ENCODE data around the gene NFIA. TPM values are rescaled to one million over a fixed set of nuclear protein-coding genes. Genes with fewer than 3 reads are reported as not detected.
A peak's percentile ranks its signal among the peaks of the same experiment; 100 is the strongest.

Gene NFIA
- total RNA-seq (2021; ENCODE audit: unreplicated experiment): 20.9 TPM
- polyA plus RNA-seq (2012; ENCODE audit: insufficient read length): 6.6 TPM
- percentile 70 among the genes with signal in this experiment for Bru-seq, nascent RNA
- percentile 66 among the genes with signal in this experiment for BruChase-seq, experiment 1, labeled RNA remaining after a 2-hour chase
- BruChase-seq, experiment 2, labeled RNA remaining after a 6-hour chase: percentile 61 among the genes with signal in this experiment
- long read RNA-seq, full-length matches to known transcripts: 15 of 31 reads
- long read RNA-seq, partial matches to known transcripts: 5 of 31 reads
- long read RNA-seq, other reads (novel, unspliced or antisense): 11 of 31 reads

DNA sequence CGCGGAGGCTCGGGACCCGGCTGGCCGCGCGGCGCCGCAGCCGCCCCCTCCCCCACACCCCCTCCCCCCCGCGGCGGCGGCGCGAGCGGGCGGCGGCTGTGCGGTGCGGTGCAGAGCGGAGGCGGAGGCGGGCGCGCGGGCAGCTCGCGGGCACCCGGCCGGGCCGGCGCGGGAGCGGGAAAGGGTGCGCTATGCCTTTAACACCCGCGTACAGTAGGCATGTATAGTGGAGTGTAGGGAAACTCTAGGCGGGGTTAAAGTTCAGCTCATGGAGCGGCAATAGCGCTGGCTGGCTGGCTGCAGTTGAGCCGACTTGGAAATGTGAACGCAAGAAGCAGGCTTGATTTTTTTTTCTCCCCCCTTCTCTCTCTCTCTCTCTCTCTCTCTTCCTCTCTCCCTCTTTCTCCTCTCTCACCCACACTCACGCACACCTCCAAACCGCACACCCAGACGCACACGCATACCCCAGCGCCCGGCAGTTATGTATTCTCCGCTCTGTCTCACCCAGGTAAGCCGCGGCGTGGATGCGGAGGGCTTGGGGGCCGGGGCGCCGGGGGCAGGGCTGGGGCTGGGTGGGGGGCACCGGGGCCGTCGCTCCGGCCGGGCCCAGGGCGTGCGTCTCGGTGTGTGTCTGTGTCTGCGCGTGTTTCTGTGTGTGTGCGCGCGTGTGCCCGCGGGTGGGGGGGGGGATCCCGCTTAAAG lies at the start of gene NFIA:
TSS of gene NFIA (plus strand) at position 251 of the 702 bp plus-strand sequence.
- Histone ChIP-seq H3K4me3 (ENCODE audit: low read depth in 2 of 2, low read length in 2 of 2) (peak within 1 kb of the TSS; percentile 77 to 83), H3K36me3 (ENCODE audit: control insufficient read depth, insufficient read depth, low read length) (no peaks in the 10 kb centered on the region; the same call in 1 of the 2 replicates), H3K4me1 (ENCODE audit: control insufficient read depth, insufficient read depth, low read length) (peaks cover 57% of the 10 kb centered on the region), H3K9me3 (ENCODE audit: control insufficient read depth, insufficient read depth, low read depth, low read length) (no peaks in the 10 kb centered on the region), H3K27me3 (ENCODE audit: control insufficient read depth, insufficient read depth, low read length) (no peaks in the 10 kb centered on the region), H3K27ac (ENCODE audit: low read length) (peak within 1 kb of the TSS; percentile 88)
- no TSS peak for BruUV-seq (replicated peaks)
- peak; percentile 82 for ATAC-seq
- ChIA-PET POLR2A (interaction anchor here (0.6 to 0.7 kb wide), 2 partner anchors 94 to 765 kb away, joined by 4 read pairs; no protein-coding TSS in a partner anchor), CTCF (interaction anchor here (0.6 to 1.5 kb wide), 2 partner anchors 33 to 128 kb away, joined by 5 to 8 read pairs; no protein-coding TSS in a partner anchor)
- intact Hi-C loops (cut with micrococcal nuclease; ENCODE audit: unreplicated experiment): loop anchor here (10.0 kb wide), 1 partner anchor 252 kb away; no protein-coding TSS in a partner anchor
- in situ Hi-C loops (cut with HindIII; ENCODE audit: low pct_unique_long_range_greater_than_20kb, low sequenced_read_pairs): no loop called here
- TF ChIP-seq POLR2AphosphoS5 (IDR thresholded peaks at IDR 0.05; ENCODE audit: low read depth, low read length): no peak; the same call in 1 of the 2 replicates
- TF ChIP-seq CTCF (IDR thresholded peaks at IDR 0.05): no peak
- TF ChIP-seq, protein P1, sequence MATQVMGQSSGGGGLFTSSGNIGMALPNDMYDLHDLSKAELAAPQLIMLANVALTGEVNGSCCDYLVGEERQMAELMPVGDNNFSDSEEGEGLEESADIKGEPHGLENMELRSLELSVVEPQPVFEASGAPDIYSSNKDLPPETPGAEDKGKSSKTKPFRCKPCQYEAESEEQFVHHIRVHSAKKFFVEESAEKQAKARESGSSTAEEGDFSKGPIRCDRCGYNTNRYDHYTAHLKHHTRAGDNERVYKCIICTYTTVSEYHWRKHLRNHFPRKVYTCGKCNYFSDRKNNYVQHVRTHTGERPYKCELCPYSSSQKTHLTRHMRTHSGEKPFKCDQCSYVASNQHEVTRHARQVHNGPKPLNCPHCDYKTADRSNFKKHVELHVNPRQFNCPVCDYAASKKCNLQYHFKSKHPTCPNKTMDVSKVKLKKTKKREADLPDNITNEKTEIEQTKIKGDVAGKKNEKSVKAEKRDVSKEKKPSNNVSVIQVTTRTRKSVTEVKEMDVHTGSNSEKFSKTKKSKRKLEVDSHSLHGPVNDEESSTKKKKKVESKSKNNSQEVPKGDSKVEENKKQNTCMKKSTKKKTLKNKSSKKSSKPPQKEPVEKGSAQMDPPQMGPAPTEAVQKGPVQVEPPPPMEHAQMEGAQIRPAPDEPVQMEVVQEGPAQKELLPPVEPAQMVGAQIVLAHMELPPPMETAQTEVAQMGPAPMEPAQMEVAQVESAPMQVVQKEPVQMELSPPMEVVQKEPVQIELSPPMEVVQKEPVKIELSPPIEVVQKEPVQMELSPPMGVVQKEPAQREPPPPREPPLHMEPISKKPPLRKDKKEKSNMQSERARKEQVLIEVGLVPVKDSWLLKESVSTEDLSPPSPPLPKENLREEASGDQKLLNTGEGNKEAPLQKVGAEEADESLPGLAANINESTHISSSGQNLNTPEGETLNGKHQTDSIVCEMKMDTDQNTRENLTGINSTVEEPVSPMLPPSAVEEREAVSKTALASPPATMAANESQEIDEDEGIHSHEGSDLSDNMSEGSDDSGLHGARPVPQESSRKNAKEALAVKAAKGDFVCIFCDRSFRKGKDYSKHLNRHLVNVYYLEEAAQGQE (IDR thresholded peaks at IDR 0.05; ENCODE audit: insufficient read depth in 1 of 2, low read depth in 2 of 2, low read length in 1 of 2): no peak
- TF ChIP-seq SIN3A (IDR thresholded peaks at IDR 0.05; ENCODE audit: borderline replicate concordance, insufficient read depth, low read depth, low read length): no peak
- TF ChIP-seq TCF7L2 (IDR thresholded peaks at IDR 0.05; ENCODE audit: low read depth, low read length): no peak
- DNase-seq (ENCODE audit: low read depth, low spot score): peak; percentile 59

DNA sequence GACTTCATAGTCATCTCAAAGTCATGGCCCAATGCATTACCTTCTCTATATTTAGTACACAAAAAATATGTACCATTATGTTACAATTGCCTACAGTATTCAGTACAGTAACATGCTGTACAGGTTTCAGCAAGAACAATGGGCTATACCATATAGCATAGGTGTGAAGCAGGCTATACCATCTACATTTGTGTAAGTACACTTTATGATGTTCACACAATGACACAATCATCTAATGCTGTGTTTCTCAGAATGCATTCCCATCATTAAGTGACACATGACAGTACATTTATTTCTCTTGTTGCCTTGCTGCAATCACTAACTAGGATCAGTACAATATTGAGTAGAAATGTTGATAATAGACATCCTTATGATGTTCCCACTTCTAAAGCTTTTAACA lies 46.5 kb upstream of the NFIA start:
- no TSS peak for BruUV-seq (replicated peaks)
- intact Hi-C loops (cut with micrococcal nuclease; ENCODE audit: unreplicated experiment): no loop called here
- TF ChIP-seq TCF7L2 (IDR thresholded peaks at IDR 0.05; ENCODE audit: low read depth, low read length) (no peak), CTCF (IDR thresholded peaks at IDR 0.05) (no peak), POLR2AphosphoS5 (IDR thresholded peaks at IDR 0.05; ENCODE audit: low read depth, low read length) (no peak), SIN3A (IDR thresholded peaks at IDR 0.05; ENCODE audit: borderline replicate concordance, insufficient read depth, low read depth, low read length) (no peak)
- TF ChIP-seq, protein P1 (IDR thresholded peaks at IDR 0.05; ENCODE audit: insufficient read depth in 1 of 2, low read depth in 2 of 2, low read length in 1 of 2): no peak
- no peak overlapping the region for H3K27ac ChIP-seq (ENCODE audit: low read length)
- DNase-seq (ENCODE audit: low read depth, low spot score) (no peak), ATAC-seq (no peak)
- in situ Hi-C loops (cut with HindIII; ENCODE audit: low pct_unique_long_range_greater_than_20kb, low sequenced_read_pairs): no loop called here
- no peaks in the 10 kb centered on the region for H3K9me3 ChIP-seq (ENCODE audit: control insufficient read depth, insufficient read depth, low read depth, low read length)
- no peak overlapping the region for H3K4me3 ChIP-seq (ENCODE audit: low read depth in 2 of 2, low read length in 2 of 2)
- H3K4me1 ChIP-seq (ENCODE audit: control insufficient read depth, insufficient read depth, low read length): no peaks in the 10 kb centered on the region
- H3K36me3 ChIP-seq (ENCODE audit: control insufficient read depth, insufficient read depth, low read length): no peaks in the 10 kb centered on the region
- H3K27me3 ChIP-seq (ENCODE audit: control insufficient read depth, insufficient read depth, low read length): no peaks in the 10 kb centered on the region
- POLR2A ChIA-PET: no interaction called here
- CTCF ChIA-PET: no interaction called here

All from Panc1 (cell line).